HUES6 (cell line): ENCODE measurements around the gene GRIA1.

Source experiments
- H3K27ac ChIP-seq: 2 replicates; pipeline ENCODE4 v1.7.0; 2013; ENCODE audit warnings: low read depth, mild to moderate bottlenecking, low read length, inconsistent platforms
- H3K27me3 ChIP-seq: 2 replicates; pipeline ENCODE4 v1.6.1; 2013; ENCODE audit warnings: low read length; ENCODE audit not compliant: control insufficient read depth, insufficient read depth
- H3K36me3 ChIP-seq: 2 replicates; pipeline ENCODE4 v1.6.1; 2013; ENCODE audit warnings: low read length; ENCODE audit not compliant: control insufficient read depth, insufficient read depth
- H3K4me1 ChIP-seq: 2 replicates; pipeline ENCODE4 v1.6.1; 2013; ENCODE audit warnings: low read length; ENCODE audit not compliant: control insufficient read depth, insufficient read depth
- H3K4me3 ChIP-seq: 2 replicates; pipeline ENCODE4 v1.5.1; 2013; ENCODE audit warnings: low read depth, low read length
- H3K9ac ChIP-seq: one replicate; pipeline ENCODE4 v1.6.1; 2013; ENCODE audit warnings: mild to moderate bottlenecking, low read length
- H3K9me3 ChIP-seq: 2 replicates; pipeline ENCODE4 v1.6.1; 2013; ENCODE audit warnings: low read depth, low read length; ENCODE audit not compliant: control insufficient read depth, insufficient read depth

Gene GRIA1

DNA sequence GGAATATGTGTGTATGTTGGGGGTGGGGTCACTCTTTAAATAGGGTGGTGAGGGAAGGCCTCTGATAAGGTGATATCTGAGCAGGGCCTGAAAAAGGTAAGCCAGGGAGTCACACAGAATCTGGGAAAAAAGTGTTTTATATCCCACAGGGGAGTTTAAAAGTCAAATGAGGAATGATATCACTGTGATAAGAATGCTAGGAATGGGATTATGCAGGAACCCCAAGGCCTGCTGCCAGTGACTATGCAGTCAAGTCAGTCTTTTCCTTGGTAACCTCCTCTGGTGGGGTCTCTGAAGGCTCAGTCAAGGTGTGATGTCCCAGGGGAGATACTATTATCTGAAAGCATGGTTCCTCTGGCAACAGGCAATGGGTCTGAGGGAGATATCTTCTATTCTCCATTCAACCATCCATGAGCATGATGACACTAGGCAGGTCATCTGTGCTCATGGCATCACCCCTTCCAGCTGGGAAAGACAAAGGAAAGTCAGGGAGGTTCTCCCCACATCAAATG, 53.5 kb downstream of the GRIA1 start:
- no peaks in the 10 kb centered on the region for H3K36me3 ChIP-seq
- H3K9me3 ChIP-seq, result no peaks in the 10 kb centered on the region
- H3K27ac ChIP-seq, result no peak overlapping the region
- no peaks in the 10 kb centered on the region for H3K4me1 ChIP-seq
- H3K27me3 ChIP-seq, result no peaks in the 10 kb centered on the region
- H3K4me3 ChIP-seq, result no peak overlapping the region
- H3K9ac ChIP-seq, result no peak overlapping the region

DNA sequence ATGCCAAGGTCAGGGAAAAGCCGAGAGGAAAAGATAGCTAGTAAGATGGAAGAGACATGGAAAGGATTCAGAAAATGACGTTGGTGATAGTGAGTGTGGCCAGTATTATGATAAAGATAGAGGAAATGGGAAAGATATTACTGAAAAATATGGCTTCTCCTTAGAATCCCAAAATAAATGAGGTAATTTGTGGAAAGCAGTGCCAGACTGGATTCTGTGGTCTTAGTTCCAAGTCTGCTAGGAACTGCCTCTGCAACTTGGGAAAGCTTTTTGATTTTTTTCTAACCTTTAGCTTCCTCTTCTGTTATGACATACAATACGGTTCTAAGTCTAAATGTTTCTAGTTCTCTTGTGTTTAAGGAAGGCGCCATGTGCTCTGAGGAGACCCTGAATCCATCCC, 54.2 kb downstream of the GRIA1 start:
- Histone ChIP-seq H3K36me3 (no peaks in the 10 kb centered on the region), H3K27me3 (no peaks in the 10 kb centered on the region), H3K4me3 (no peak overlapping the region), H3K9me3 (no peaks in the 10 kb centered on the region), H3K9ac (no peak overlapping the region), H3K4me1 (no peaks in the 10 kb centered on the region), H3K27ac (no peak overlapping the region)

DNA sequence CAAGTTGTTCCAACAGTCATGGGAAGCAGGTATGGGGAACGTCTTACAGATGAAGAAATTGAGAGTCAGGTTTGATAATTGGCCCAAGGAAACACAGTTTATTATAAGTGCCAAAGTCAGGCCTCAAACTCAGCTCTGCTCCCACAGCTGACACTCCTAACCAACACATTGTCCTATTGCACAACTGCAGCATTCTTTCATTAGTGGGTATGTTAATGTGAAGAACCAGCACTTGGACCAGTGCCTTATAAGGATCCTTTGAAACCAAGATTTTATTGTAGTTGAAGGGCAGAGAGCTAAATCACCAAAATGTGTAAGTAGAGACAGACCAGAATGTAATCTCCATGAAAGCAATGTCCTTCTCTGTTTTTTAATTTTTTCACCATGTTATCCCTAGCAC, 56.1 kb downstream of the GRIA1 start:
- Histone ChIP-seq H3K9ac (no peak overlapping the region), H3K4me1 (peaks cover 7% of the 10 kb centered on the region)

DNA sequence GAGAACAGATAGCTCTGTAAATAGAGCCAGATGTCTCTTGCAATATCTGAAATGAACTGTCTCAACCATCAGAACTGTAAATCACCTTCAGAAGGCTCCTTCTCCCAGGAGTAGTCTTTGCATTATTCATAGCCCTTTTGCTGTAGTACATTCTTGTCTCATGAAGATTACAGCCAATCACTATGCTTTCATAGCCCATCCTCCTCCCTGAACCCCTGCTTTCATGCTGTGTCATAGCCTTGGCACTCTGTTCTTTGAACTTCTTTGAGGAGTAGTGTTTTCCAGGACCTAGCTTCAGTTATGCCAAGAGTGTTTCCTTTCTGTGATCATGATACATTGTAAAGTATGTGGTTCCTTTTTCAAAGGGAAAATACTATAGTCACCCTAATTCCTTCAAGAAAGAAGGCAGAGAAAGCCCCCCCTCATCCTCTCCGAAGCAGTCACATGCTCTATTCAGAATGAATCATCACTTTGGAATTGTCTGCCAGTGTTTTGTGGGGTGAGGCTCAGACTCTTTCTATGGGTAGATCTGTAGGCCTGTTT, 61.1 kb downstream of the GRIA1 start:
- Histone ChIP-seq H3K27me3 (no peaks in the 10 kb centered on the region), H3K4me1 (peaks cover 18% of the 10 kb centered on the region), H3K9me3 (no peaks in the 10 kb centered on the region), H3K9ac (peak overlapping the region; percentile 29), H3K36me3 (no peaks in the 10 kb centered on the region), H3K27ac (peak overlapping the region; percentile 6), H3K4me3 (no peak overlapping the region)

More for the DNA sequence above, 56.1 kb downstream of the GRIA1 start:
- H3K27me3 ChIP-seq, result no peaks in the 10 kb centered on the region
- H3K4me3 ChIP-seq, result no peak overlapping the region
- H3K9me3 ChIP-seq, result no peaks in the 10 kb centered on the region
- H3K36me3 ChIP-seq, result no peaks in the 10 kb centered on the region
- no peak overlapping the region for H3K27ac ChIP-seq

DNA sequence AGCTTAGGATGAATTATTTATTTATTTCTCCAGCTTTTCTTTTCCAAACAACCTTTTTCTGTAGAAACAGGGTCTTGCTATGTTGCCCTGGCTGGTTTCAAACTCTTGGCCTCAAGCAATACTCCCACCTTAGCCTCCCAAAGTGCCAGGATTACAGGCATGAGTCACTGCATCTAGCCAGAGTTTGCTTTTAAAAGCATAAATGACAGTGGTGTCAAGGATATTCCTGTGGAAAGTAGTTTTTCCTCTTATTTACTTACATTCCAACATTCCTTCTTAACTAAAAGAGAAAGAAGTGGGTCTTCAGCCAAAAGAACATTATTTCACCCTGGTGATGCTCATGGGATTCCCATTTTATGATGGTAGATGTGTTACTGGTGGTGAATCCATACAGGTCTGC, 62.4 kb downstream of the GRIA1 start:
- H3K36me3 ChIP-seq, result no peaks in the 10 kb centered on the region
- H3K9me3 ChIP-seq, result no peaks in the 10 kb centered on the region
- H3K27ac ChIP-seq, result no peak overlapping the region; the same call in 1 of the 2 replicates
- no peak overlapping the region for H3K4me3 ChIP-seq
- H3K4me1 ChIP-seq, result peaks cover 18% of the 10 kb centered on the region
- no peaks in the 10 kb centered on the region for H3K27me3 ChIP-seq
- no peak overlapping the region for H3K9ac ChIP-seq

DNA sequence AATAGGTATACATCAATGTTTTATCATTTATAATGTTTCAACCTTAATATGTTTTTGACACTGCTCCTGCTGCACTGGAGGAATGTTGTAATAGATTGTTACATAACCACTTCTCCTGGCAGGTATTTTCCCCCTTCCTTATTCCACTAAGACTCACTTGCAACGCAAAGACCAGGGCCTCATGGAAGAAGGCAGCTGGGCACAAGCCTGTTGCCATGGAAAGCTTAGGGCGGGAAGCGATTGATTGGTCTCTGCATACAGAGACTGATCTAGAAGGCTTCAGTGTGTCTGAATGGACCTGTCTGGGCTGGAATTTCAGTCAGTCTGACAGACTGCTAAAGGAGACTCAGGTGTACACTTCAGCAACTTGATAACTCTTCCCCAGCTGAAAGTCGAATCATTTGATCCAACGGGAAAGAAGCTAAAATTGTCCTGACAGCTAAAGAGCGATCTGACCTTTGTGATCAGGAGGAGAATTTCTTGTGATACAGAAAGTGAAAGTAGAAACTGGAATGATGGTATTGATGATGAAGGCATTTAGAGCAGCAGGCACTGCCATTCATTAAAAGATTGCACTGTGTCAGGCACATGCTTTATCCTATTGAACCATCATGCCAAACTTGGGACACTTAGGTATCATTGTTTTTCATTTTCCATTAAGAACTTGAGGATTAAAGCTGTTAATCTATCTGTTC, 65.1 kb downstream of the GRIA1 start:
- no peak overlapping the region for H3K27ac ChIP-seq
- no peaks in the 10 kb centered on the region for H3K27me3 ChIP-seq
- H3K4me1 ChIP-seq, result peaks cover 18% of the 10 kb centered on the region
- H3K36me3 ChIP-seq, result no peaks in the 10 kb centered on the region
- no peak overlapping the region for H3K9ac ChIP-seq
- no peaks in the 10 kb centered on the region for H3K9me3 ChIP-seq
- H3K4me3 ChIP-seq, result no peak overlapping the region

DNA sequence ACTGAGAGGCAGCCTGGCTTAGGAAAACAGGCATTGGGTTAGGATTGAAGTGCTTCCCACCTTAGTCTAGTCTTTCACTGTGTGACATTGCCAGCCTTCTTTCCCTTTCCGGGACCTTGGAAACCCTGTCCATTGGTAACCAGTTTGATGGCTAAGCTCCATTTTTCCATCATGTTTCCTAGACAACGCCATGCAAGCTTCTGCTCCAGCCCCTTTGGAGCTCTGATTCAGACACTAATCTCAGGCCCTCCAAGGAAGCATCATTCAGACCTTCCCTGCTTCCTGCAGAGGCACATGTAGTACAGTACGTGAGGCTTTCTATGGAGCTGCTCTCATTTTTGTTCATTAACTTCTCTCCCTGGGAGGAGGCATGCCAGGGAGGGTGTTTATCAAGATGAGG, 68.5 kb downstream of the GRIA1 start:
- Histone ChIP-seq H3K27ac (no peak overlapping the region), H3K9me3 (no peaks in the 10 kb centered on the region), H3K4me3 (no peak overlapping the region), H3K4me1 (0 out of 2 replicates have a peak, but pooled peaks cover 4% of the 10 kb centered on the region), H3K9ac (no peak overlapping the region), H3K27me3 (no peaks in the 10 kb centered on the region), H3K36me3 (no peaks in the 10 kb centered on the region)

DNA sequence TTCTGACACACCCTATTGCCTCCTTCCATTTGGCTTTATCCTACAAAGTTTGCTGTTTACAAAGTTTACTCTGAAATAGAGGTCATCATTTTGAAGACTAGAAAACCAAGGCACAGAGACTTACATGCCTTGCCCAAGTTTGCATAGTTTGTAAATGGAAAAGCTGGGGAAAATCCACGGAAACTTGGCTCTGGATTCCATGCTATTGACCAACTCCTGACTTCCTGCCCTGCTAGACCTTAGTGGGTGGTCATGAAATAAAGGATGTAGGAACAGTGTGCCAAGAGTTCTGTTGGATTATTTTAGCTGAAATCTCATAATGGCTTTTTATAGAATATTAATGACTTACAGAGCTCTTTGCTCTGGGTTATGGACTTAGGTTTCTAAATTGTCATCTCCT, 69.5 kb downstream of the GRIA1 start:
- H3K4me3 ChIP-seq, result no peak overlapping the region
- H3K27me3 ChIP-seq, result no peaks in the 10 kb centered on the region
- H3K4me1 ChIP-seq, result 0 out of 2 replicates have a peak, but pooled peaks cover 4% of the 10 kb centered on the region
- H3K9ac ChIP-seq, result no peak overlapping the region
- no peaks in the 10 kb centered on the region for H3K9me3 ChIP-seq
- no peak overlapping the region for H3K27ac ChIP-seq
- no peaks in the 10 kb centered on the region for H3K36me3 ChIP-seq

DNA sequence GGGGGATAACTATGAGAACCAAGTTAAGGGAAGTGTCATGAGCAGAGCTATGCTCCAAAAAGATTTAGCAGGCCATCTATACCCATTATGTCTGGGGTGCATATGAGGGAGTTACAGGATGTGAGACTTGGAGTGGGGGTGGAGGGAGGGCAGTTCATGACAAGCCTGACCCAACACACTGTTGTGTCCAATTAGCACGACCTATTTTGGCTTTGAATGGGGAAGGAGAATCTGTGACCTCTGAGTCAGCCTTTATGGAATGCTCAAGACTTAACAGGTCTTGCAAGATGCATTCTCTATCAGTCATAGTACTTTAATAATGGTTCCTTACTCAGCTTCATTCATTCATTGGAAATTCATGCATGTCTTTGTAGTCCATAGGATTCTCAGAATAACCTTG, 71.7 kb downstream of the GRIA1 start:
- no peaks in the 10 kb centered on the region for H3K36me3 ChIP-seq
- H3K9ac ChIP-seq, result no peak overlapping the region
- H3K4me3 ChIP-seq, result no peak overlapping the region
- no peak overlapping the region for H3K27ac ChIP-seq
- H3K9me3 ChIP-seq, result no peaks in the 10 kb centered on the region
- no peaks in the 10 kb centered on the region for H3K27me3 ChIP-seq
- 0 out of 2 replicates have a peak, but pooled peaks cover 4% of the 10 kb centered on the region for H3K4me1 ChIP-seq

DNA sequence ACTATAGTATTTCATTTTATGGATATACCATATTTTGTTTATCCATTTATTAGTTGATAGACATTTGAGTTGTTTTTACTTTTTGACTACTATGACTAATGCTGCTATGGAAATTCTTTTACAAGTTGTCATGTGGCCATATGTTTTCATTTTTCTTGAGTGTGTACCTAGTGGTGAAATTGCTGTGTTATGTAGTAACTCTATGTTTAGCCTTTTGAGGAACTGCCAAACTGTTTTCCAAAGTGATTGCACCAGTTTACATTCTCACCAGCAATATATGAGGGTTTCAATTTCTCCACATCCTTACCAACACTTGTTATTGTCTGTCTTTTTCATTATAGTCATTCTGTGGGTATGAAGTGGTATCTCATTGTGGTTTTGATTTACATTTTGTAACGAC, 75.4 kb downstream of the GRIA1 start:
- Histone ChIP-seq H3K9ac (no peak overlapping the region), H3K36me3 (no peaks in the 10 kb centered on the region), H3K4me3 (no peak overlapping the region), H3K27ac (no peak overlapping the region), H3K27me3 (no peaks in the 10 kb centered on the region), H3K9me3 (no peaks in the 10 kb centered on the region), H3K4me1 (0 out of 2 replicates have a peak, but pooled peaks cover 4% of the 10 kb centered on the region)

DNA sequence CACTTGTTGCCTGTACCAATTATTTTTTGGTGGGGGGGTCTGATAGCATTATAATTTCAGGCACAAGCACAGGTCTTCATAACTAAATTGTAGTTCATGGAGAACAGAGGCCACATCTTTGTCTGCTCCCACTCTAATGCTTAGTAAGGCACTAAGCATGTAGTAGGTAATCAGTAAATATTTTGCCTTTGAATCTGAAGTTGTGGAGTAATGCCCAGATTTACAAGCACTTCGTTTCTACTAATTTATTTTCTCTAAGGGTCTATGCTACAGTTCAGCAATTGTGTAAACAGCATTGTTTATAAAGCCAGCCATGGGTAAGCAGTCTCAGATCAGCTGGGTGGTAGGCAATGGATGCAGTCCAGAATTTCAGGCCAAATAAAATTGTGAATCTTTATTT, 78.6 kb downstream of the GRIA1 start:
- no peaks in the 10 kb centered on the region for H3K4me1 ChIP-seq
- no peaks in the 10 kb centered on the region for H3K36me3 ChIP-seq

More for the DNA sequence above, 78.6 kb downstream of the GRIA1 start:
- Histone ChIP-seq H3K9me3 (no peaks in the 10 kb centered on the region), H3K4me3 (no peak overlapping the region), H3K9ac (no peak overlapping the region), H3K27ac (no peak overlapping the region), H3K27me3 (no peaks in the 10 kb centered on the region)
